Panc1 (cell line): ENCODE data around the gene NAGK.

Source experiments
- TF ChIP-seq, protein P1 (sequence below): fragments of 450-650 bp; IDR thresholded peaks from 2 replicates; pipeline ENCODE4 v1.5.1; 2017; ENCODE audit warnings: mild to moderate bottlenecking
- TF ChIP-seq, protein P2 (sequence below), 2 experiments: IDR thresholded peaks; 2 replicates each; pipeline ENCODE4 v1.6.1; 2011 to 2012; ENCODE audit warnings: low read depth in 2 of 2, control low read depth in 1 of 2, low read length in 1 of 2, mild to moderate bottlenecking in 1 of 2, moderate library complexity in 1 of 2; ENCODE audit not compliant: insufficient read depth in 1 of 2

DNA sequence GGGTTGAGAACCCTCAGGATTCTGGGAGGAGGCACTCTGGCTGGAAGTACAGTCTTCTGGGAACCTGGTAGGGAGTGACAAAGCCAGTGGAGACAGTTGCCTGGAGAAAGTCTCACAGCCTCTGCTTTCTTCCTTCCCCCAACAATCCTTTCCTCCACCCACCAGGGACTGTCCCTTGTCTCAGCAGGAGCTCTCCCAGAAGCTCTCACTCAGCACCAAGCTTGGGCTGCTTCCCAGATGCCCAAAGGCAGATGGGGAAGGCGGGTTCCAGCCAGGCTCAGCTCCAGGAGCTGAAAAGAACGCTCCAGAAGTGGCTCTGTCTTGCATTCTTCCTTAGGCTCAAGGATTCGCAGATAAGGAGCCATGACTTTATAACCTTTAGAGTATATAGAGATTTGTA is 7.6 kb upstream of the NAGK start:
- TF ChIP-seq, protein P1, sequence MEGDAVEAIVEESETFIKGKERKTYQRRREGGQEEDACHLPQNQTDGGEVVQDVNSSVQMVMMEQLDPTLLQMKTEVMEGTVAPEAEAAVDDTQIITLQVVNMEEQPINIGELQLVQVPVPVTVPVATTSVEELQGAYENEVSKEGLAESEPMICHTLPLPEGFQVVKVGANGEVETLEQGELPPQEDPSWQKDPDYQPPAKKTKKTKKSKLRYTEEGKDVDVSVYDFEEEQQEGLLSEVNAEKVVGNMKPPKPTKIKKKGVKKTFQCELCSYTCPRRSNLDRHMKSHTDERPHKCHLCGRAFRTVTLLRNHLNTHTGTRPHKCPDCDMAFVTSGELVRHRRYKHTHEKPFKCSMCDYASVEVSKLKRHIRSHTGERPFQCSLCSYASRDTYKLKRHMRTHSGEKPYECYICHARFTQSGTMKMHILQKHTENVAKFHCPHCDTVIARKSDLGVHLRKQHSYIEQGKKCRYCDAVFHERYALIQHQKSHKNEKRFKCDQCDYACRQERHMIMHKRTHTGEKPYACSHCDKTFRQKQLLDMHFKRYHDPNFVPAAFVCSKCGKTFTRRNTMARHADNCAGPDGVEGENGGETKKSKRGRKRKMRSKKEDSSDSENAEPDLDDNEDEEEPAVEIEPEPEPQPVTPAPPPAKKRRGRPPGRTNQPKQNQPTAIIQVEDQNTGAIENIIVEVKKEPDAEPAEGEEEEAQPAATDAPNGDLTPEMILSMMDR, result no peak
- TF ChIP-seq, protein P2, sequence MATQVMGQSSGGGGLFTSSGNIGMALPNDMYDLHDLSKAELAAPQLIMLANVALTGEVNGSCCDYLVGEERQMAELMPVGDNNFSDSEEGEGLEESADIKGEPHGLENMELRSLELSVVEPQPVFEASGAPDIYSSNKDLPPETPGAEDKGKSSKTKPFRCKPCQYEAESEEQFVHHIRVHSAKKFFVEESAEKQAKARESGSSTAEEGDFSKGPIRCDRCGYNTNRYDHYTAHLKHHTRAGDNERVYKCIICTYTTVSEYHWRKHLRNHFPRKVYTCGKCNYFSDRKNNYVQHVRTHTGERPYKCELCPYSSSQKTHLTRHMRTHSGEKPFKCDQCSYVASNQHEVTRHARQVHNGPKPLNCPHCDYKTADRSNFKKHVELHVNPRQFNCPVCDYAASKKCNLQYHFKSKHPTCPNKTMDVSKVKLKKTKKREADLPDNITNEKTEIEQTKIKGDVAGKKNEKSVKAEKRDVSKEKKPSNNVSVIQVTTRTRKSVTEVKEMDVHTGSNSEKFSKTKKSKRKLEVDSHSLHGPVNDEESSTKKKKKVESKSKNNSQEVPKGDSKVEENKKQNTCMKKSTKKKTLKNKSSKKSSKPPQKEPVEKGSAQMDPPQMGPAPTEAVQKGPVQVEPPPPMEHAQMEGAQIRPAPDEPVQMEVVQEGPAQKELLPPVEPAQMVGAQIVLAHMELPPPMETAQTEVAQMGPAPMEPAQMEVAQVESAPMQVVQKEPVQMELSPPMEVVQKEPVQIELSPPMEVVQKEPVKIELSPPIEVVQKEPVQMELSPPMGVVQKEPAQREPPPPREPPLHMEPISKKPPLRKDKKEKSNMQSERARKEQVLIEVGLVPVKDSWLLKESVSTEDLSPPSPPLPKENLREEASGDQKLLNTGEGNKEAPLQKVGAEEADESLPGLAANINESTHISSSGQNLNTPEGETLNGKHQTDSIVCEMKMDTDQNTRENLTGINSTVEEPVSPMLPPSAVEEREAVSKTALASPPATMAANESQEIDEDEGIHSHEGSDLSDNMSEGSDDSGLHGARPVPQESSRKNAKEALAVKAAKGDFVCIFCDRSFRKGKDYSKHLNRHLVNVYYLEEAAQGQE (IDR thresholded peaks at IDR 0.05; ENCODE audit: insufficient read depth in 1 of 2, low read depth in 2 of 2, low read length in 1 of 2), result no peak
